SK-N-SH treated with all-trans-retinoic acid at 6 μM for 48 hours (cell line): ENCODE measurements around the gene WDR83.

ENCODE experiments used
- GLIS3 ChIP-seq: fragments of 250-450 bp; sonication (Bioruptor Pico); IDR thresholded peaks from 2 replicates; pipeline ENCODE4 v1.5.0; 2020; ENCODE audit warnings: mild to moderate bottlenecking, moderate library complexity
- SNAI2 ChIP-seq: fragments of 250-450 bp; sonication (Bioruptor Pico); IDR thresholded peaks from 2 replicates; pipeline ENCODE4 v1.5.0; 2020; ENCODE audit warnings: mild to moderate bottlenecking, moderate library complexity
- ZFP3 ChIP-seq: fragments of 250-450 bp; sonication (Bioruptor Pico); IDR thresholded peaks from 2 replicates; pipeline ENCODE4 v1.5.0; 2020; ENCODE audit warnings: mild to moderate bottlenecking, moderate library complexity
- ZFP30 ChIP-seq: fragments of 450-650 bp; formaldehyde crosslinking; IDR thresholded peaks from 2 replicates; pipeline ENCODE4 v1.5.0; 2022; ENCODE audit warnings: mild to moderate bottlenecking, moderate library complexity
- ZNF8 ChIP-seq: fragments of 450-650 bp; formaldehyde crosslinking; IDR thresholded peaks from 2 replicates; pipeline ENCODE4 v1.5.0; 2020; ENCODE audit warnings: mild to moderate bottlenecking, moderate library complexity
- TF ChIP-seq, protein P1 (sequence below): fragments of 250-450 bp; sonication (Bioruptor Pico); IDR thresholded peaks from 2 replicates; pipeline ENCODE4 v1.8.0; 2021; ENCODE audit warnings: low read depth, mild to moderate bottlenecking, moderate library complexity, borderline replicate concordance
- TF ChIP-seq, protein P2 (sequence below): fragments of 250-450 bp; sonication (Bioruptor Pico); IDR thresholded peaks from 2 replicates; pipeline ENCODE4 v1.5.1; 2021; ENCODE audit warnings: mild to moderate bottlenecking, moderate library complexity

- TF ChIP-seq, protein P1, sequence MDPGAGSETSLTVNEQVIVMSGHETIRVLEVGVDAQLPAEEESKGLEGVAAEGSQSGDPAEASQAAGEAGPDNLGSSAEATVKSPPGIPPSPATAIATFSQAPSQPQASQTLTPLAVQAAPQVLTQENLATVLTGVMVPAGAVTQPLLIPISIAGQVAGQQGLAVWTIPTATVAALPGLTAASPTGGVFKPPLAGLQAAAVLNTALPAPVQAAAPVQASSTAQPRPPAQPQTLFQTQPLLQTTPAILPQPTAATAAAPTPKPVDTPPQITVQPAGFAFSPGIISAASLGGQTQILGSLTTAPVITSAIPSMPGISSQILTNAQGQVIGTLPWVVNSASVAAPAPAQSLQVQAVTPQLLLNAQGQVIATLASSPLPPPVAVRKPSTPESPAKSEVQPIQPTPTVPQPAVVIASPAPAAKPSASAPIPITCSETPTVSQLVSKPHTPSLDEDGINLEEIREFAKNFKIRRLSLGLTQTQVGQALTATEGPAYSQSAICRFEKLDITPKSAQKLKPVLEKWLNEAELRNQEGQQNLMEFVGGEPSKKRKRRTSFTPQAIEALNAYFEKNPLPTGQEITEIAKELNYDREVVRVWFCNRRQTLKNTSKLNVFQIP (CRISPR knock-in tag) = no peak
- TF ChIP-seq SNAI2 (CRISPR knock-in tag) = no peak
- no peak for TF ChIP-seq ZFP3 (CRISPR knock-in tag)
- TF ChIP-seq, protein P2, sequence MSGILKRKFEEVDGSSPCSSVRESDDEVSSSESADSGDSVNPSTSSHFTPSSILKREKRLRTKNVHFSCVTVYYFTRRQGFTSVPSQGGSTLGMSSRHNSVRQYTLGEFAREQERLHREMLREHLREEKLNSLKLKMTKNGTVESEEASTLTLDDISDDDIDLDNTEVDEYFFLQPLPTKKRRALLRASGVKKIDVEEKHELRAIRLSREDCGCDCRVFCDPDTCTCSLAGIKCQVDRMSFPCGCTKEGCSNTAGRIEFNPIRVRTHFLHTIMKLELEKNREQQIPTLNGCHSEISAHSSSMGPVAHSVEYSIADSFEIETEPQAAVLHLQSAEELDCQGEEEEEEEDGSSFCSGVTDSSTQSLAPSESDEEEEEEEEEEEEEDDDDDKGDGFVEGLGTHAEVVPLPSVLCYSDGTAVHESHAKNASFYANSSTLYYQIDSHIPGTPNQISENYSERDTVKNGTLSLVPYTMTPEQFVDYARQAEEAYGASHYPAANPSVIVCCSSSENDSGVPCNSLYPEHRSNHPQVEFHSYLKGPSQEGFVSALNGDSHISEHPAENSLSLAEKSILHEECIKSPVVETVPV (CRISPR knock-in tag) = no peak
- no peak for TF ChIP-seq ZFP30 (CRISPR knock-in tag)
- no peak for TF ChIP-seq GLIS3 (CRISPR knock-in tag)
- no peak for TF ChIP-seq ZNF8
These were observed 1.2 kb downstream of the WDR83 start for GRCh38 chr19:12667731-12668302.
